ENCODE measurements around the gene EPHX1. TPM values are rescaled to one million over a fixed set of nuclear protein-coding genes. Genes with fewer than 3 reads are reported as not detected.

Gene EPHX1
- total and polyA plus RNA-seq, 2 donors from 2014 or later: 78.6 to 178 TPM

GRCh38 chr1:225817611-225818061, 7.7 kb downstream of the EPHX1 start:
- DNase-seq (peak in 1 of 5 donors; percentile 88), FAIRE-seq (no peak)
- Histone ChIP-seq H3K27ac (ENCODE audit: low read depth in 2 of 2, low read length in 2 of 2) (peak overlapping the region; percentile 93 to 96), H3K27me3 (ENCODE audit: control insufficient read depth, insufficient read depth, low read length) (no peaks in the 10 kb centered on the region), H3K4me3 (ENCODE audit: low read length in 3 of 3) (no peak overlapping the region), H3K9ac (ENCODE audit: low read length in 3 of 3) (peak overlapping the region in 1 of 3 donors; percentile 69), H3K9me3 (ENCODE audit: control insufficient read depth in 2 of 3, insufficient read depth in 1 of 3, low read length in 3 of 3) (no peaks in the 10 kb centered on the region), H3K36me3 (ENCODE audit: control insufficient read depth in 2 of 3, insufficient read depth in 3 of 3, low read length in 3 of 3) (peaks cover 0 to 8% (median 0%) of the 10 kb centered on the region in 3 donors), H3K4me1 (ENCODE audit: control insufficient read depth in 2 of 3, insufficient read depth in 2 of 3, low read depth in 1 of 3, low read length in 3 of 3) (peaks cover 0 to 46% (median 41%) of the 10 kb centered on the region in 3 donors)
- TF ChIP-seq, protein P1, sequence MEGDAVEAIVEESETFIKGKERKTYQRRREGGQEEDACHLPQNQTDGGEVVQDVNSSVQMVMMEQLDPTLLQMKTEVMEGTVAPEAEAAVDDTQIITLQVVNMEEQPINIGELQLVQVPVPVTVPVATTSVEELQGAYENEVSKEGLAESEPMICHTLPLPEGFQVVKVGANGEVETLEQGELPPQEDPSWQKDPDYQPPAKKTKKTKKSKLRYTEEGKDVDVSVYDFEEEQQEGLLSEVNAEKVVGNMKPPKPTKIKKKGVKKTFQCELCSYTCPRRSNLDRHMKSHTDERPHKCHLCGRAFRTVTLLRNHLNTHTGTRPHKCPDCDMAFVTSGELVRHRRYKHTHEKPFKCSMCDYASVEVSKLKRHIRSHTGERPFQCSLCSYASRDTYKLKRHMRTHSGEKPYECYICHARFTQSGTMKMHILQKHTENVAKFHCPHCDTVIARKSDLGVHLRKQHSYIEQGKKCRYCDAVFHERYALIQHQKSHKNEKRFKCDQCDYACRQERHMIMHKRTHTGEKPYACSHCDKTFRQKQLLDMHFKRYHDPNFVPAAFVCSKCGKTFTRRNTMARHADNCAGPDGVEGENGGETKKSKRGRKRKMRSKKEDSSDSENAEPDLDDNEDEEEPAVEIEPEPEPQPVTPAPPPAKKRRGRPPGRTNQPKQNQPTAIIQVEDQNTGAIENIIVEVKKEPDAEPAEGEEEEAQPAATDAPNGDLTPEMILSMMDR (IDR thresholded peaks at IDR 0.05; ENCODE audit: borderline replicate concordance, extremely low read depth, insufficient read depth): no peak
- intact Hi-C loops (cut with DNase I): no loop called here

DNA sequence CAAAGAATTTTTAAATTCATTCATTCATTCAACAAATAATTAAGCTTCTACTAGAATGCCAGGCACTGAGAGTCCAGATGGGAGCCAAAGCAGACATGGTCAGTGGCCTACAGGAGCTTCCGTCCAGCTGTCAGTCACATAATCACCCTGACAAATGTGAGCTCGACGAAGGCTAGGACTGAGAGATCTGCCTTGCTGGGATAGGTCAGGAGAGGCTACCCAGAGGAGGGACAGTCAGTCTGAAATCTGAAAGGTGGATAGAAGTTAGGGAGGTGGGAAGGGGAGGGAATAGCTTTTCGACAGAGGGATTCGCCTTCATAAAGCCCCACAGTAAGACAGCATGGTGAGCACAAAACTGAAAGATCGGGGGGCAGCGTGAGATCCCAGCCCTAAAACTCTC, 8.3 kb downstream of the EPHX1 start:
- peaks cover 0 to 40% (median 36%) of the 10 kb centered on the region in 3 donors for H3K4me1 ChIP-seq (ENCODE audit: control insufficient read depth in 2 of 3, insufficient read depth in 2 of 3, low read depth in 1 of 3, low read length in 3 of 3)
- H3K27ac ChIP-seq (ENCODE audit: low read depth in 2 of 2, low read length in 2 of 2): peak overlapping the region; percentile 93 to 96
- no peak overlapping the region for H3K4me3 ChIP-seq (ENCODE audit: low read length in 3 of 3)
- DNase-seq (no peak), FAIRE-seq (no peak)
- TF ChIP-seq, protein P1 (IDR thresholded peaks at IDR 0.05; ENCODE audit: borderline replicate concordance, extremely low read depth, insufficient read depth): no peak
- peaks cover 0 to 11% (median 0%) of the 10 kb centered on the region in 3 donors for H3K36me3 ChIP-seq (ENCODE audit: control insufficient read depth in 2 of 3, insufficient read depth in 3 of 3, low read length in 3 of 3)
- H3K9me3 ChIP-seq (ENCODE audit: control insufficient read depth in 2 of 3, insufficient read depth in 1 of 3, low read length in 3 of 3): no peaks in the 10 kb centered on the region
- intact Hi-C loops (cut with DNase I): no loop called here
- no peaks in the 10 kb centered on the region for H3K27me3 ChIP-seq (ENCODE audit: control insufficient read depth, insufficient read depth, low read length)
- H3K9ac ChIP-seq (ENCODE audit: low read length in 3 of 3): peak overlapping the region in 1 of 3 donors; percentile 69

- Histone ChIP-seq H3K9ac (ENCODE audit: low read length in 3 of 3) (no peak overlapping the region), H3K9me3 (ENCODE audit: control insufficient read depth in 2 of 3, insufficient read depth in 1 of 3, low read length in 3 of 3) (no peaks in the 10 kb centered on the region)
- intact Hi-C loops (cut with DNase I): no loop called here
Observed at GRCh38 chr1:225819346-225820192, 9.6 kb downstream of the EPHX1 start.

More at GRCh38 chr1:225819346-225820192, 9.6 kb downstream of the EPHX1 start:
- Histone ChIP-seq H3K4me3 (ENCODE audit: low read length in 3 of 3) (no peak overlapping the region), H3K27me3 (ENCODE audit: control insufficient read depth, insufficient read depth, low read length) (no peaks in the 10 kb centered on the region), H3K36me3 (ENCODE audit: control insufficient read depth in 2 of 3, insufficient read depth in 3 of 3, low read length in 3 of 3) (peaks cover 0 to 11% (median 0%) of the 10 kb centered on the region in 3 donors), H3K27ac (ENCODE audit: low read depth in 2 of 2, low read length in 2 of 2) (no peak overlapping the region), H3K4me1 (ENCODE audit: control insufficient read depth in 2 of 3, insufficient read depth in 2 of 3, low read depth in 1 of 3, low read length in 3 of 3) (peaks cover 0 to 33% (median 28%) of the 10 kb centered on the region in 3 donors)
- TF ChIP-seq, protein P1 (IDR thresholded peaks at IDR 0.05; ENCODE audit: borderline replicate concordance, extremely low read depth, insufficient read depth): no peak
- FAIRE-seq (no peak), DNase-seq (no peak)

All from kidney (tissue), 14 donors.